Right atrium auricular region (tissue), 2 donors: ENCODE results near the gene ZNF281. TPM values are rescaled to one million over a fixed set of nuclear protein-coding genes. Genes with fewer than 3 reads are reported as not detected.

Experiments used
- DNase-seq: peaks from one replicate; pipeline ENCODE4 v3.0.0-alpha.2; 2019; ENCODE audit warnings: low spot score
- H3K27ac ChIP-seq, 2 donors: fragments of 200-600 bp; sonication (generic); 1 replicate in 1 of 2; 2 replicates in 1 of 2; pipeline ENCODE4 v1.5.1; 2016 to 2019
- H3K27me3 ChIP-seq, 2 donors: fragments of 200-600 bp; sonication (generic); one replicate each; pipeline versions ENCODE4 v1.5.1 to v1.6.0; 2017 to 2019
- H3K36me3 ChIP-seq: fragments of 200-600 bp; sonication (generic); one replicate; pipeline ENCODE4 v1.5.1; 2016
- H3K4me1 ChIP-seq, 2 donors: fragments of 200-600 bp; sonication (generic); one replicate each; pipeline versions ENCODE4 v1.5.1 to v1.6.0; 2017 to 2019
- H3K4me3 ChIP-seq, 2 donors: fragments of 200-600 bp; sonication (generic); 1 replicate in 1 of 2; 2 replicates in 1 of 2; pipeline ENCODE4 v1.5.1; 2017 to 2019; ENCODE audit warnings: mild to moderate bottlenecking in 1 of 2, moderate library complexity in 1 of 2
- H3K9me3 ChIP-seq, 2 donors: fragments of 200-600 bp; sonication (generic); one replicate each; pipeline ENCODE4 v1.5.1; 2019
- CTCF ChIP-seq, 2 donors: fragments of 200-600 bp; sonication (generic); IDR thresholded peaks; one replicate each; pipeline ENCODE4 v1.5.1; 2019; ENCODE audit warnings: antibody characterized with exemption in 2 of 2
- total RNA-seq, 2 donors: library from RNA; depleted of rRNA; stranded (reverse); fragments of >200 nt; gene quantifications; one replicate each; pipeline ENCODE4 v1.1.0, GENCODE V29; 2016

ZNF281 gene
- total RNA-seq, 2 donors from 2014 or later = 6.9 to 11.4 TPM

DNA sequence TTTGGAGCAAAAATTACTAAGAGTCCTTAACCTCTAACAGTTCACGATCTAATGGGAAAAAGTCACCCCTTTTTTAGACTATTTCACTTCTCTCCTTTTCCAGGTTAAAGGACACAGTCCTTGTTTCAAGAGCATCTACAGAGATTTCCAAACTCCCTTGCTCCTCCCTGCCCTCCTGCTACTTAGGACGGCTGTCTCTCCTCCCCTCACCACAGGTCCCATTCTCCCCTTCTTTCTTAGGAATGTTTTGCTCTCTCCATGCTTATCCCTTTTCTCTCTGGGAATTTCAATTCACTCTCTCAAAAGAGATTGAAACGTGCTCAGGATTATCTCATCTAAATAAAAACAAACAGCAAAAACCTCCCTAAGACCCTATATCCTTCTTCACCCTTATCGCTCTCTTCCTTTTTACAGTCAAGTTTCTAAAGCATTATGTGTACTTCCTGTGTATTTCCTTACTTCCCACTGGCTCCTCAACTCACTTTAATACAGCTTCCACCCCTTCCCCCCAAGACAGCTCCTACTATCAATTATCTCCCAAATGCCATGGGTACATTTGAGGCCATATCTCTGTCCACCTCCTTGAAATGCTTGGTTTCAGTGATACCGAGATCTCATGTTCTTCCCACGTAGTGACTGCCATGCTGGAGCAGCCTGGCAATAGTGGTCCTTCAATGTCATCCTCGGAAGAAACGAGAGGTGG lies 43.2 kb upstream of the ZNF281 start:
- no peaks in the 10 kb centered on the region for H3K9me3 ChIP-seq
- no peak for DNase-seq
- H3K27ac ChIP-seq = no peak overlapping the region
- H3K4me1 ChIP-seq = no peaks in the 10 kb centered on the region
- H3K4me3 ChIP-seq = no peak overlapping the region
- TF ChIP-seq CTCF (IDR thresholded peaks at IDR 0.05) = no peak
- H3K27me3 ChIP-seq = no peaks in the 10 kb centered on the region
- no peaks in the 10 kb centered on the region for H3K36me3 ChIP-seq

DNA sequence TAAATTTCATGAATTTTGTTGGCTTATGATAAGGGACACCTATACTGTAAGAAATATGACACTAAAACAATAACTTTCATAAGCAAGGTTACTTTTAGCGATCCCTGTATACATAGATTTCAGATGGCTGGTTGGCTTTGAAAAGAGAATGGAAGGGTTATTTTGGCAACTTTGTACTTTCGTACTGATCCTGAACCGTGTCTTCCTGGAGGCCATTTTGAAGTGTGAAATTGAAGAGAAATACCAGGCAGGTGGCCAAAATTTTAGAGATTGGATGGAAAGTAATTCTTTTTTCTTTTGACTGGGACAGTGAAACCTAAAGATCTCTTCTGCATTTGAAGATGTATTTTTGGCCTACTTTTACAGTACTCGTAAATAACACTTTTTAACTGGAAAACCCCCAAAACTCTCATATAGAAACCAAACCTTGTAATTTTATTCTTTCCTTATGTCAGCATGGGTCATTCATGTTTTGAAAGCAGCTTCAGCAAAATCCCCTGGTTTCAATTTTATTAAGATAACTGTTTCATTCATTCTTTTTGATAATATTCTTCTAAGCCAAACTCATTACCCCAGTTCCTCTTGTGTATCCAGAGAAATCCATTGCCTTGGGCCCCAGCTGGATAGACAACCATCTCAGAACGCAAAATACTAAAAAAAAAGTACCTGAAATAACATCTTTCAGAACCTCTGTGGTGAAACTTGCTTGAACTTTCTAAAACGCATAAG lies 38.4 kb upstream of the ZNF281 start:
- Histone ChIP-seq H3K9me3 (no peaks in the 10 kb centered on the region), H3K27me3 (no peaks in the 10 kb centered on the region), H3K4me1 (no peaks in the 10 kb centered on the region), H3K4me3 (no peak overlapping the region), H3K27ac (no peak overlapping the region), H3K36me3 (no peaks in the 10 kb centered on the region)
- TF ChIP-seq CTCF (IDR thresholded peaks at IDR 0.05) = no peak
- no peak for DNase-seq

DNA sequence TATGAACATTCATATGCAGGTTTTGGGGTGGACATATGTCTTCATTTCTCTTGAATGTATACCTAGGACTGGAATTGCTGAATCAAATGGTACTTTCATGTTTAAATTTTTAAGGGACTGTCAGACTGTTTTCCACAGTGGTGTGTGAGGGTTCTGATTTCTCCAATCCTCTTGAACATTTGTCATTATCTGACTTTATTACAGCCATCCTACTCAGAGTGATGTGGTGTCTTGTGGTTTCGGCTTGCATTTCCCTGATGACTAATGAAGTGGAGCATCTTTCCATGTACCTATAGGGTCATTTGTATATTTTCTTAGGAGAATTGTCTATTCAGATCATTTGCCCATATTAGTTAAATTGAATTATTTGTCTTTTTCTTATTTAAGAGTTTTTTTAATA lies 35.4 kb upstream of the ZNF281 start:
- Histone ChIP-seq H3K27me3 (no peaks in the 10 kb centered on the region), H3K27ac (no peak overlapping the region), H3K4me1 (no peaks in the 10 kb centered on the region), H3K9me3 (no peaks in the 10 kb centered on the region), H3K36me3 (no peaks in the 10 kb centered on the region), H3K4me3 (no peak overlapping the region)
- no peak for TF ChIP-seq CTCF (IDR thresholded peaks at IDR 0.05)
- no peak for DNase-seq

- no peak for TF ChIP-seq CTCF (IDR thresholded peaks at IDR 0.05)
- Histone ChIP-seq H3K27ac (no peak overlapping the region), H3K36me3 (no peaks in the 10 kb centered on the region), H3K9me3 (no peaks in the 10 kb centered on the region), H3K4me3 (no peak overlapping the region), H3K27me3 (no peaks in the 10 kb centered on the region), H3K4me1 (no peaks in the 10 kb centered on the region)
- no peak for DNase-seq
These were observed 34.6 kb upstream of the ZNF281 start for GRCh38 chr1:200444478-200444877.

GRCh38 chr1:200443860-200444259 lies 34.0 kb upstream of the ZNF281 start:
- Histone ChIP-seq H3K4me1 (no peaks in the 10 kb centered on the region), H3K4me3 (no peak overlapping the region), H3K9me3 (no peaks in the 10 kb centered on the region), H3K27ac (no peak overlapping the region), H3K36me3 (no peaks in the 10 kb centered on the region), H3K27me3 (no peaks in the 10 kb centered on the region)
- no peak for DNase-seq
- TF ChIP-seq CTCF (IDR thresholded peaks at IDR 0.05) = no peak
